GM23338 (cell line): Measurements from ENCODE around the gene SERAC1. TPM values are rescaled to one million over a fixed set of nuclear protein-coding genes. Genes with fewer than 3 reads are reported as not detected.

Source experiments
- ATAC-seq: fragments of 200-7000 bp; cut with Tn5 transposase; 3 replicates; pipeline ENCODE4 v1.9.1; 2020
- DNase-seq: peaks from one replicate; pipeline ENCODE4 v3.0.0-alpha.2; 2015; ENCODE audit warnings: low spot score
- H2AFZ ChIP-seq: fragments of 200-600 bp; sonication (generic); 2 replicates; pipeline ENCODE4 v1.8.0; 2016; ENCODE audit warnings: antibody characterized with exemption, mild to moderate bottlenecking, moderate library complexity
- H3F3A ChIP-seq: fragments of 200-600 bp; sonication (generic); replicated peaks from 2 replicates; pipeline ENCODE4 v1.8.0; 2017; ENCODE audit warnings: antibody characterized with exemption, mixed run types, low read depth
- H3K27ac ChIP-seq: fragments of 200-600 bp; sonication (generic); 2 replicates; pipeline ENCODE4 v1.6.1; 2016; ENCODE audit warnings: low read depth
- H3K27me3 ChIP-seq: fragments of 200-600 bp; sonication (generic); 2 replicates; pipeline ENCODE4 v1.8.0; 2016; ENCODE audit warnings: mild to moderate bottlenecking, mixed run types, moderate library complexity; ENCODE audit not compliant: insufficient read depth
- H3K36me3 ChIP-seq: fragments of 200-600 bp; sonication (generic); 2 replicates; pipeline ENCODE4 v1.8.0; 2016; ENCODE audit warnings: mild to moderate bottlenecking; ENCODE audit not compliant: insufficient read depth
- H3K4me1 ChIP-seq: fragments of 200-600 bp; sonication (generic); 2 replicates; pipeline ENCODE4 v1.8.0; 2016; ENCODE audit warnings: mild to moderate bottlenecking, moderate library complexity; ENCODE audit not compliant: insufficient read depth
- H3K4me2 ChIP-seq: fragments of 200-600 bp; sonication (generic); 2 replicates; pipeline ENCODE4 v1.7.1; 2017; ENCODE audit warnings: mixed run types
- H3K4me3 ChIP-seq: fragments of 200-600 bp; sonication (generic); 2 replicates; pipeline ENCODE4 v1.6.1; 2016; ENCODE audit warnings: mixed run types
- H3K79me2 ChIP-seq: fragments of 200-600 bp; sonication (generic); replicated peaks from 2 replicates; pipeline ENCODE4 v1.8.0; 2017; ENCODE audit warnings: mild to moderate bottlenecking; ENCODE audit not compliant: insufficient read depth
- H3K9me2 ChIP-seq: fragments of 200-600 bp; sonication (generic); 2 replicates; pipeline ENCODE4 v1.8.0; 2017; ENCODE audit not compliant: insufficient read depth
- H4K20me1 ChIP-seq: fragments of 200-600 bp; sonication (generic); replicated peaks from 2 replicates; pipeline ENCODE4 v1.8.0; 2017; ENCODE audit warnings: mild to moderate bottlenecking; ENCODE audit not compliant: insufficient read depth
- H3K27ac Mint-ChIP-seq: 2 replicates; pipeline ENCODE4 v1.8.0; 2020; ENCODE audit warnings: inconsistent platforms, mild to moderate bottlenecking, moderate library complexity, mixed read lengths
- H3K27me3 Mint-ChIP-seq: 3 replicates; pipeline ENCODE4 v1.8.0; 2022; ENCODE audit warnings: low read depth, mild to moderate bottlenecking, moderate library complexity, mixed read lengths, inconsistent platforms; ENCODE audit not compliant: insufficient read depth, poor library complexity
- H3K36me3 Mint-ChIP-seq: 3 replicates; pipeline ENCODE4 v1.8.0; 2021; ENCODE audit warnings: low read depth, mild to moderate bottlenecking, inconsistent platforms, moderate library complexity, mixed read lengths
- H3K4me1 Mint-ChIP-seq: 3 replicates; pipeline ENCODE4 v1.8.0; 2020; ENCODE audit warnings: mild to moderate bottlenecking, inconsistent platforms, mixed read lengths
- H3K4me3 Mint-ChIP-seq: 3 replicates; pipeline ENCODE4 v1.8.0; 2021; ENCODE audit warnings: moderate library complexity, mild to moderate bottlenecking, inconsistent platforms, mixed read lengths
- H3K9me3 Mint-ChIP-seq: 3 replicates; pipeline ENCODE4 v1.8.0; 2020; ENCODE audit warnings: moderate library complexity, mild to moderate bottlenecking, inconsistent platforms, mixed read lengths
- NANOG ChIP-seq: IDR thresholded peaks from 2 replicates; pipeline ENCODE4 v1.6.1; 2016; ENCODE audit warnings: antibody characterized with exemption, borderline replicate concordance
- ZNF331 ChIP-seq: fragments of 250-450 bp; sonication (Bioruptor Pico); IDR thresholded peaks from 2 replicates; pipeline ENCODE4 v1.5.0; 2020; ENCODE audit warnings: low read depth, mild to moderate bottlenecking, moderate library complexity
- polyA plus RNA-seq: library from polyadenylated mRNA; unstranded; fragments of >200 nt; fragmentation: Nextera tagmentation; extraction: Ambion mirVana; gene quantifications from 2 replicates; pipeline ENCODE4 v1.2.1, GENCODE V29; 2016
- total RNA-seq: library from RNA; depleted of rRNA; stranded (reverse); fragments of >200 nt; shearing (Covaris generic); gene quantifications from 2 replicates; pipeline ENCODE4 v1.2.3, GENCODE V29; 2014
- TF ChIP-seq, protein P1 (sequence below): fragments of 250-450 bp; sonication (Bioruptor Pico); IDR thresholded peaks from 2 replicates; pipeline ENCODE4 v1.5.0; 2020; ENCODE audit warnings: mild to moderate bottlenecking, moderate library complexity
- TF ChIP-seq, protein P2 (sequence below), 2 experiments: fragments of 200-600 bp in 1 of 2; sonication (generic) in 1 of 2; conservative IDR thresholded peaks; 2 replicates each; pipeline versions ENCODE4 v1.5.1 to v1.6.1; 2016 to 2017; ENCODE audit warnings: antibody characterized with exemption in 2 of 2, low read depth in 2 of 2, mild to moderate bottlenecking in 2 of 2, moderate library complexity in 1 of 2

SERAC1 gene
- total and polyA plus RNA-seq, 2 experiments from 2014 or later: 5.1 to 8.4 TPM

DNA sequence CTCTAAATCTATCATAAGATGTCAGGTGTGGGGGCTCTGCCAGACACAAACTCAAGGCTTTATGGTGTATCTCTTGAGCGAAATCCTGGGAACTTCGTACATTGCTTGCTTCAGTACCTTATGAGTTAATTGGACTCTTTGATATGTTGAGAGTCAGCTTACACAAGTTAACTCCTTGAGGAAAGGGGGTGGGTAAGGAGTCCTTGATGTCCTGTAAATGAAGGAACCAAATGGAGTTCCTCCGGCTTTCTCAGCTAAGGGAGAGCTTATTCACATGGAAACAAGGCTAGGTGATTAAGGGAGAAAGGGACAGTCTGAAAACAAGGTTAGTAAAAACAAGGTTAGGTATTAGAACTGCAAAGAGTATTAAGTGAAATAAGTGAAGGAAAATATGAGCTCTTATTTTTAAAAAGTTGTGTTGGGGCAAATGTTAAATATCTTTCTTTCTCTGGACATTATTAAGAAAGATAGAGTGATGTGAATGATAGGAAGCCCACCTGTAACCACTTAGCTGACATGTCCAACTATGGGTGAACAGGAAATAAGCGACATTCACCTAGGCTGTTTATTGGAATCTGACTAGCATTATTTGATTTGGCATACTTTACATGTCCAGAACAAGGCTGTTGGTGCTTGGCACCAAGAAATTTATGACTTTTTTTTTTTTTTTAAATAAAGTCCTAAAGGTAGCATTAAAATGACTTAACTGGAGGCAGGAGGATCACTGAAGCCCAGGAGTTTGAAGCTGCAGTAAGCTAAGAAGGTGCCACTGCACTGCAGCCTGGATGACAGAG lies 26.6 kb upstream of the SERAC1 start:
- peak; percentile 94 for ATAC-seq
- H4K20me1 ChIP-seq: no peaks in the 10 kb centered on the region
- peaks cover 25% of the 10 kb centered on the region for H3K4me1 ChIP-seq
- H3K27me3 Mint-ChIP-seq: peaks cover 1% of the 10 kb centered on the region
- H3K9me3 Mint-ChIP-seq: no peaks in the 10 kb centered on the region
- peak overlapping the region; percentile 66 for H3K4me2 ChIP-seq
- H2AFZ ChIP-seq: no peak overlapping the region
- H3K36me3 Mint-ChIP-seq: peaks cover 8% of the 10 kb centered on the region; the same call in 2 of the 3 replicates
- no peaks in the 10 kb centered on the region for H3F3A ChIP-seq
- H3K79me2 ChIP-seq: no peaks in the 10 kb centered on the region
- peak; percentile 81 for DNase-seq
- H3K4me3 ChIP-seq: peak overlapping the region; percentile 42
- H3K4me1 Mint-ChIP-seq: peaks cover 29% of the 10 kb centered on the region
- H3K36me3 ChIP-seq: no peaks in the 10 kb centered on the region
- H3K27me3 ChIP-seq: no peaks in the 10 kb centered on the region
- no peaks in the 10 kb centered on the region for H3K9me2 ChIP-seq
- H3K4me3 Mint-ChIP-seq: peak overlapping the region; percentile 58
- peak; percentile 89 for TF ChIP-seq NANOG
- TF ChIP-seq, protein P1, sequence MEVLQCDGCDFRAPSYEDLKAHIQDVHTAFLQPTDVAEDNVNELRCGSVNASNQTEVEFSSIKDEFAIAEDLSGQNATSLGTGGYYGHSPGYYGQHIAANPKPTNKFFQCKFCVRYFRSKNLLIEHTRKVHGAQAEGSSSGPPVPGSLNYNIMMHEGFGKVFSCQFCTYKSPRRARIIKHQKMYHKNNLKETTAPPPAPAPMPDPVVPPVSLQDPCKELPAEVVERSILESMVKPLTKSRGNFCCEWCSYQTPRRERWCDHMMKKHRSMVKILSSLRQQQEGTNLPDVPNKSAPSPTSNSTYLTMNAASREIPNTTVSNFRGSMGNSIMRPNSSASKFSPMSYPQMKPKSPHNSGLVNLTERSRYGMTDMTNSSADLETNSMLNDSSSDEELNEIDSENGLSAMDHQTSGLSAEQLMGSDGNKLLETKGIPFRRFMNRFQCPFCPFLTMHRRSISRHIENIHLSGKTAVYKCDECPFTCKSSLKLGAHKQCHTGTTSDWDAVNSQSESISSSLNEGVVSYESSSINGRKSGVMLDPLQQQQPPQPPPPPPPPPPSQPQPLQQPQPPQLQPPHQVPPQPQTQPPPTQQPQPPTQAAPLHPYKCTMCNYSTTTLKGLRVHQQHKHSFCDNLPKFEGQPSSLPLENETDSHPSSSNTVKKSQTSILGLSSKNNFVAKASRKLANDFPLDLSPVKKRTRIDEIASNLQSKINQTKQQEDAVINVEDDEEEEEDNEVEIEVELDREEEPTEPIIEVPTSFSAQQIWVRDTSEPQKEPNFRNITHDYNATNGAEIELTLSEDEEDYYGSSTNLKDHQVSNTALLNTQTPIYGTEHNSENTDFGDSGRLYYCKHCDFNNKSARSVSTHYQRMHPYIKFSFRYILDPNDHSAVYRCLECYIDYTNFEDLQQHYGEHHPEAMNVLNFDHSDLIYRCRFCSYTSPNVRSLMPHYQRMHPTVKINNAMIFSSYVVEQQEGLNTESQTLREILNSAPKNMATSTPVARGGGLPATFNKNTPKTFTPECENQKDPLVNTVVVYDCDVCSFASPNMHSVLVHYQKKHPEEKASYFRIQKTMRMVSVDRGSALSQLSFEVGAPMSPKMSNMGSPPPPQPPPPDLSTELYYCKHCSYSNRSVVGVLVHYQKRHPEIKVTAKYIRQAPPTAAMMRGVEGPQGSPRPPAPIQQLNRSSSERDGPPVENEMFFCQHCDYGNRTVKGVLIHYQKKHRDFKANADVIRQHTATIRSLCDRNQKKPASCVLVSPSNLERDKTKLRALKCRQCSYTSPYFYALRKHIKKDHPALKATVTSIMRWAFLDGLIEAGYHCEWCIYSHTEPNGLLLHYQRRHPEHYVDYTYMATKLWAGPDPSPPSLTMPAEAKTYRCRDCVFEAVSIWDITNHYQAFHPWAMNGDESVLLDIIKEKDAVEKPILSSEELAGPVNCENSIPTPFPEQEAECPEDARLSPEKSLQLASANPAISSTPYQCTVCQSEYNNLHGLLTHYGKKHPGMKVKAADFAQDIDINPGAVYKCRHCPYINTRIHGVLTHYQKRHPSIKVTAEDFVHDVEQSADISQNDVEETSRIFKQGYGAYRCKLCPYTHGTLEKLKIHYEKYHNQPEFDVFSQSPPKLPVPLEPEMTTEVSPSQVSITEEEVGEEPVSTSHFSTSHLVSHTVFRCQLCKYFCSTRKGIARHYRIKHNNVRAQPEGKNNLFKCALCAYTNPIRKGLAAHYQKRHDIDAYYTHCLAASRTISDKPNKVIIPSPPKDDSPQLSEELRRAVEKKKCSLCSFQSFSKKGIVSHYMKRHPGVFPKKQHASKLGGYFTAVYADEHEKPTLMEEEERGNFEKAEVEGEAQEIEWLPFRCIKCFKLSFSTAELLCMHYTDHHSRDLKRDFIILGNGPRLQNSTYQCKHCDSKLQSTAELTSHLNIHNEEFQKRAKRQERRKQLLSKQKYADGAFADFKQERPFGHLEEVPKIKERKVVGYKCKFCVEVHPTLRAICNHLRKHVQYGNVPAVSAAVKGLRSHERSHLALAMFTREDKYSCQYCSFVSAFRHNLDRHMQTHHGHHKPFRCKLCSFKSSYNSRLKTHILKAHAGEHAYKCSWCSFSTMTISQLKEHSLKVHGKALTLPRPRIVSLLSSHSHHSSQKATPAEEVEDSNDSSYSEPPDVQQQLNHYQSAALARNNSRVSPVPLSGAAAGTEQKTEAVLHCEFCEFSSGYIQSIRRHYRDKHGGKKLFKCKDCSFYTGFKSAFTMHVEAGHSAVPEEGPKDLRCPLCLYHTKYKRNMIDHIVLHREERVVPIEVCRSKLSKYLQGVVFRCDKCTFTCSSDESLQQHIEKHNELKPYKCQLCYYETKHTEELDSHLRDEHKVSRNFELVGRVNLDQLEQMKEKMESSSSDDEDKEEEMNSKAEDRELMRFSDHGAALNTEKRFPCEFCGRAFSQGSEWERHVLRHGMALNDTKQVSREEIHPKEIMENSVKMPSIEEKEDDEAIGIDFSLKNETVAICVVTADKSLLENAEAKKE: peak; percentile 28; the same call in 1 of the 2 replicates
- TF ChIP-seq ZNF331 (CRISPR knock-in tag): no peak
- TF ChIP-seq, protein P2, sequence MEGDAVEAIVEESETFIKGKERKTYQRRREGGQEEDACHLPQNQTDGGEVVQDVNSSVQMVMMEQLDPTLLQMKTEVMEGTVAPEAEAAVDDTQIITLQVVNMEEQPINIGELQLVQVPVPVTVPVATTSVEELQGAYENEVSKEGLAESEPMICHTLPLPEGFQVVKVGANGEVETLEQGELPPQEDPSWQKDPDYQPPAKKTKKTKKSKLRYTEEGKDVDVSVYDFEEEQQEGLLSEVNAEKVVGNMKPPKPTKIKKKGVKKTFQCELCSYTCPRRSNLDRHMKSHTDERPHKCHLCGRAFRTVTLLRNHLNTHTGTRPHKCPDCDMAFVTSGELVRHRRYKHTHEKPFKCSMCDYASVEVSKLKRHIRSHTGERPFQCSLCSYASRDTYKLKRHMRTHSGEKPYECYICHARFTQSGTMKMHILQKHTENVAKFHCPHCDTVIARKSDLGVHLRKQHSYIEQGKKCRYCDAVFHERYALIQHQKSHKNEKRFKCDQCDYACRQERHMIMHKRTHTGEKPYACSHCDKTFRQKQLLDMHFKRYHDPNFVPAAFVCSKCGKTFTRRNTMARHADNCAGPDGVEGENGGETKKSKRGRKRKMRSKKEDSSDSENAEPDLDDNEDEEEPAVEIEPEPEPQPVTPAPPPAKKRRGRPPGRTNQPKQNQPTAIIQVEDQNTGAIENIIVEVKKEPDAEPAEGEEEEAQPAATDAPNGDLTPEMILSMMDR (conservative IDR thresholded peaks at IDR 0.05; ENCODE audit: low read depth in 2 of 2): no peak
- no peak overlapping the region for H3K27ac ChIP-seq
- peak overlapping the region; percentile 18 for H3K27ac Mint-ChIP-seq
